ENCODE measurements around the gene PPM1L.

The PPM1L gene

DNA sequence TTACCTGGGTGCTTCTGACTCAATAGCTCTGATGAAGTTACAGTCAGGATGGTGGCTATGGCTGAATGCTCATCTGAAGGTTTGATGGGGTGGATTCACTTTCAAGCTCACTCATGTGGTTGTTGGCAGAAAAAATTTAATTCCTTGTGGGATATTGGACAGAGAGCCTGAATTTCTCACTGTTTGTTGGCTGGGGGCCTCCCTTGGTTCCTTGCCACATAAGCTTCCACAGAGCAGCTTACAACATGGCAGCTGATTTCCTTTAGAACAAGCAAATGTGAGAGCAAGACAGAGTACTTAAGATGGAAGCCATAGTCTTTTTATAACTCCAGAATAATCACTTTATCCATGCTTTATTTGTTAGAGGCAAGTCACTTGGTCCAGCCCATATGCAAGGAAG is 150.6 kb downstream of the PPM1L start:
- Histone ChIP-seq H3K4me3 (no peak overlapping the region), H3K27ac (no peak overlapping the region)

DNA sequence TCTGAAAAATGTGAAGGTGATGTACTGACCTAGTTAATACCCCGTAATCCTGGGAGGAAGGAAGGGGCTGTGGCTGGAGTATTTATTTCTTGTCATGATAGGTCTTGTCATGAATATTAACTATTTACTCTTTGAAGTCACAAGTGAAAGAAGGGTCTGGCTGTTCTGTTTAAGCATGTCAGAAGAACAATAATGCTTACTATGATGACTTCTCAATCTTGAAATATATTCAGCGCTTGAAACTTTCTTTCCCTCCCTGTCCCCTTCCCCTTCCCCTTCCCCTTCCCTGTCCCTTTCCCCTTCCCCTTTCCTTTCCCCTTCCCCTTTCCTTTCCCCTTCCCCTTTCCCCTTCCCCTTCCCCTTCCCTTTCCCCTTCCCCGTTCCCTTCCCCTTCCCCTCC is 153.9 kb downstream of the PPM1L start:
- Histone ChIP-seq H3K27ac (no peak overlapping the region), H3K4me3 (no peak overlapping the region)

DNA sequence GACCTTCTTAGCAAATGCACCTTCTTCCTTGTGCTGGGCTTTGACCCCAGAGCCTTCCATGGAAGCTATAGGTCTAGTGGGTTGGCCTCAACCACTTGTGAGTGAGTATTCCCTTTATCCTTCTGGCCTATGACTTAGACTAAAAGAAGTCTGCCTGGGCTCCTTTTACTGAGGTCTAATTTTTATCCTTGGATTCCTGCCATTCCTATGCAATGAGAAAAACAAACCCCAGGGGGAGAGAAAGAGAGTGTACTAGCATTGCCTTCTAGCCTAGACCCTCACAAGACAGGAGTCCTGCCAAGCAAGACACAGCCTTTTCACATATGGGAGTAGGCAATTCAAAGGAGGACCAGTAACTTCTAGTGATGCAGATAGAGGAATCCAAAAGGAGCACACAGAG is 155.4 kb downstream of the PPM1L start:
- no peak overlapping the region for H3K27ac ChIP-seq
- H3K4me3 ChIP-seq, result no peak overlapping the region

DNA sequence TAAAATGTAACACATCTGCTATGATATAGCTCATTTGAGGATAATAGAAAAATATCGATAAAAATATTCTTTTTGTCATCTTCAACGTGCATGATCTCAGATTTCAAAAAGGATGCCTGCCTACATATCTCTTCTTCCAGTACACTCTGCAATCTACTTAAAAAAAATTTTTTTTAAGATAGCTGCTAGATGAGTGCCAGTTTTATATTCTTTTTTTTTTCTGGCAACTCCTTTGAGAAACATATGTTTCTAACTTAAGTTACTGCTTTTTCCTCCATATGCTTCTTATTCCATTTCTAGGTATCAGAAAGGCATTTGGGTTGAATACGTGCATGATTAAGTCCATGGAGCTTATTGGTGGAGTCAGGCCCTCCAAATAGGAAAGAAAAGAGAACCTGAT is 160.4 kb downstream of the PPM1L start:
- Histone ChIP-seq H3K27ac (no peak overlapping the region), H3K4me3 (no peak overlapping the region)

DNA sequence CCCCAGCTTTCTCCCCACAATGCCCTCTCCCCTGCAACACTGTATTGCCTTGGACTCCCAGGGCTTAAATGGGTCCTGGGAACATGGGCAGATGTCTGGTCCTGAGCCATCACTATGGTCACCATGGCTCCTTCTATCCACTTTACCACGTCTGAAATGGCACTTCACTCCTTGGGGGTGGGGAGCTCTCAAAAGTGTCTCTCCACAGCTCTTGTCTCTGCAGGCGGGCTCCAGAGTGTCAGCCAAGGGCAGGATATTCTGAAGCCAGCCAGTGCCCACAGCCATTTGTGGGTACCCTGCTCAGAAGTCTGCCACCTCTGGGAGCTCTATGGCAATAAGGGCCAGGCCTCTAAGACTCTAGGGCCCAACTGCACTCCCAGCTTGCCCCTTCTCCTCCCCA is 163.9 kb downstream of the PPM1L start:
- Histone ChIP-seq H3K4me3 (no peak overlapping the region), H3K27ac (no peak overlapping the region)

DNA sequence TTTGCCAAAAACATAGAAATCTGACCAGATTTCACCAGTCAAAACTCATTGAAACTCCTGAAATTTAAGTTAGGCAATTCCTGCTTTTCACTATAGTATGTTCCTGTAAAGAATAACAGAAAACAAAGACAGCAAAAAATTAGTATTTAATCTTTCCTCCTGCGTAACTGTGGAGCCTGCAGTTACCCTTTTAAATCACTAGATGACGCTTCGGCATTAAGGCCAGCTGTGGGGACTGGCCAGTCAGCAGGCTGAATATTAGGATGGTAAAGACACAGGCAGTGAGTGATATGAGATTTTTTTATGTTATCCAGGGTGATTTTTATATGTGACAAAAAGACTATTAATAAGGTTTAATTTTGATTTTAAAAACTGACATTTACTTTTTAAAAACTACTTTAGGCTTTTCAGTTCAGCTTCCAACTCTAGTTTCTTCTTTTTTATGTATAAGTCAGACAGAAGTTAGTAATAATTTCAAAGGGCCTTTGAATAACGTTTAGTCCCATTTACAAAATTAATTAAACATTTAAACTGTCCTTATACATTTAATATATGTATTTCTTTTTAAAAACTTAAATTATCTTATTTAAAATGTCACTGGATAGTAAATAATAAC is 165.1 kb downstream of the PPM1L start:
- Histone ChIP-seq H3K4me3 (no peak overlapping the region), H3K27ac (no peak overlapping the region)

DNA sequence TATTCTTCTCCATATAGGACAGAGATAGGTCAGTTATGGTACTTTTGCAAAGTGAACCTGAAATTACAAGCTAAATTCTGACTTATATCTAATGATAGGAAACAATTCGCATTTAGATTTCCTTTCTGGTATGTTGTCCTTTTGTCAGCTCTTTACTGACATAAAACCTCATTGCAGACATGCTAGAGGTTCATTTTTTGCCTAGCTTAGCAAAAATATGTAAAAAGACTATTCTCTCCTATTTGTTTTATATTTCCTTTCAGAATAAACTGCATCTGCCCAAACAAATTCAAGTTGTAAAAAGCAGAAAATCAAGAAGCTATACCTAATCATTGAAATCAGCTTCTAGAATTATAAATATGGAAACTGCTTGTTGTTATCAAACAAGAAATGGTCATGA is 168.7 kb downstream of the PPM1L start:
- Histone ChIP-seq H3K27ac (no peak overlapping the region), H3K4me3 (no peak overlapping the region)

DNA sequence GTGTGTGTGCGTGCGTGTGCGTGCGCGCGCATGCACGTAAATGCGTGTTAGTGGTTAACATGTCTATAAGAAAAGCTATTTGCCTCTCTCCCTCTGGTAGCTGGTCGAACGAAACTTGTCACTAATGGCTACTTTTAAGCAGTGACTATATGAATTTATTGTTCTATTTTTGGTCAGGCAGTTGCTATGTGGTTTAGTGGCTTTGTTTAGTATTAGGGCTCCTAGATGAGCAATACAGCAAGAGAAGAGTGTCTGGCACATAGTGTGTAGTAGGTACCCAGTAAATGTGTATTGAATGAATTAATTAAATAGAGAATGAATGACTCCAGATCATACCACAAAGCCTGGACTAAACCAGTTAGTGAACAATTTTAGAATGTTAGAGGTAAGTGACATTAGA is 171.6 kb downstream of the PPM1L start:
- no peak overlapping the region for H3K27ac ChIP-seq
- H3K4me3 ChIP-seq, result no peak overlapping the region

DNA sequence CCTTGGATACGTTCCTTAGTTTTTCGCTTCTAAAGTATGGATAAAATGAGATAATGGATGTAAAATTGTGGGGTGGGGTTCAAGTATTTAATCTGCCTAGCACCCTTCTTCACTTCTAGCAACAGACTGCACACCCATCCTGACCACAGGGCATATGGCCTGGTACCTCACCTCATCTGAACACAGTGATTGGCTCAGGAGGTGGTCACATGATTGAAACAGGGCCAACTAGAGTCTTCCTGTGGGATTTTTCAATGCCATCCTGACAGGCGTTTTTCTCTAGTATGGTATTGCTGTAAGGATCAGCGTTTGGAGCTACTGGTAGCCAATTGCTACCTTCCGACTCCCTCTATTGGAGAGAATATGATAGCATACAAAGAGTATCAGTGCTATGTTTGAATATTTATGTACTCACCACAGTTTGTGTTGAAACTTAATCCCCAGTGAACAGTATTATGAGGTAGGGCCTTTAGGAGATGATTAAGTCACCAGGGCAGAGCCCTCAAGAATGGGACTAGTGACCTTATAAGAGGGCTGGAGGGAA is 172.2 kb downstream of the PPM1L start:
- Histone ChIP-seq H3K27ac (no peak overlapping the region), H3K4me3 (no peak overlapping the region)

DNA sequence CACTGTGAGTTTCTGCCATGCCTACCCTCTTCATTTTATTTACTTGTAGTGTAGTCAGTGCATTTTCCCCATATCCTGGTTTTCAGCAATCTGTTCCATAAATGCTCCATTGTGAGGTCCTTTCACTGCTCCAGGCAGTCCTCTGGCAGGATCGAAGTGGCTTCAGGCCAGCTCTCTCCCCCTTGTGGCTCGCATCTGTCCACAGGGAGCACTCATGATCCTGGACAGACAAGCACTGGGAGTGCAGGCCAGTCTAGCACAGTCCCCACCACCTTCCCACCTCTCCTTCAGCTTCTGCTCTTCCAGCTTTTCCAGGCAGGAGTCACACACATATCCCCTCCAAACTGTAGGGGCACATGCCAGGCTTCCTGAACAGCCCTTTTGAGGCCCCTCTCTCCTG is 173.6 kb downstream of the PPM1L start:
- no peak overlapping the region for H3K27ac ChIP-seq
- H3K4me3 ChIP-seq, result no peak overlapping the region

DNA sequence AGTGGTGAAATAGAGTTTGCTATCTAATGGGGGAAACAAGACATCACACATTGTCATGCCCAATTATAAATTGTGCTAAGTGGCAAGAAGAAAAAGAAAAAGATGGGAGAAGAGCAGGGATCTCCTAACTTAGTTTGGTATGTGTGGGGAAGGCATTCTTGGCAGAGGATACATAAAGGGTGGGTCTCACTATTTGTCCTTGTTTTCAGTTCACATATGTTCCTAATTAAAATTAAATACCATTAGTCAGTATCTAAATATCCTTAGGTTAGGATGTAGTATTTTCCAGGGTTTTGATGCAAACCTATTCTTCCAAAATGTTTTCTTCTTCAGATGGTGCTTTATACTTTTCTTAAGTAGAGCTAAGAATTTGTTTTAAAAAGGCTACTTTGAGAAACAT is 175.4 kb downstream of the PPM1L start:
- H3K4me3 ChIP-seq, result no peak overlapping the region
- H3K27ac ChIP-seq, result no peak overlapping the region

DNA sequence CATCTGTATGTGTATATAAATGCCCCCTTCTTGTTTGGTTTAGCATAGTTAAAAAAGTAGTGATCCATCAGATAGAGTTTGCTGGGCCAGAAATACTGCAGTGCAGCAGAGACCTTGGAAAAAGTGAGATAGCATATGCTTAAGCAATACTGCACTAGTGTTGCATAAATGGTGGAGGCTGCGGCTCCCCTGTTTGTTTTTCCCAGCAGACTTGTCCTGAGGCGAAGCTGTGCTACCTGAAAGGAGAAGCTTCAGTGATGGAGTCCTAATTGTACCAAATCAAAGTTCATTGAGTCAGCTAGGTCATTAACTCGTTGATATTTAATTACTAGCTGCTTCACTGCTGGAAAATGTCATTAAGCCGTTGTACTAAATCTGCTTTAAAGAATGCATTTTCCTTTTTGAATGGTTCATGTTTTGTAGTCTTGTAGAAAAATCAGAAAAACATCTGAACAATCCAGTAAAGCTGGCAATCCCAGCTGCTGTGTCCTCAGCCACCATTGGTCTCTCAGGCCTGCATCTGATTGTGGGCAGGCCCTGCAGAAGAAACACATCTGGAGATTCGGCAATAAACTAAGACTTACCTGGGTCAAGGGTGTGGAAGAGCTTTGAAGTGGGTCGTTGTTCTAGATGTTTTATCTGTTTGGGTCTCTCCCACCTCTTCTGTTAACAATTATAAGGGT is 179.5 kb downstream of the PPM1L start:
- no peak overlapping the region for H3K27ac ChIP-seq

DNA sequence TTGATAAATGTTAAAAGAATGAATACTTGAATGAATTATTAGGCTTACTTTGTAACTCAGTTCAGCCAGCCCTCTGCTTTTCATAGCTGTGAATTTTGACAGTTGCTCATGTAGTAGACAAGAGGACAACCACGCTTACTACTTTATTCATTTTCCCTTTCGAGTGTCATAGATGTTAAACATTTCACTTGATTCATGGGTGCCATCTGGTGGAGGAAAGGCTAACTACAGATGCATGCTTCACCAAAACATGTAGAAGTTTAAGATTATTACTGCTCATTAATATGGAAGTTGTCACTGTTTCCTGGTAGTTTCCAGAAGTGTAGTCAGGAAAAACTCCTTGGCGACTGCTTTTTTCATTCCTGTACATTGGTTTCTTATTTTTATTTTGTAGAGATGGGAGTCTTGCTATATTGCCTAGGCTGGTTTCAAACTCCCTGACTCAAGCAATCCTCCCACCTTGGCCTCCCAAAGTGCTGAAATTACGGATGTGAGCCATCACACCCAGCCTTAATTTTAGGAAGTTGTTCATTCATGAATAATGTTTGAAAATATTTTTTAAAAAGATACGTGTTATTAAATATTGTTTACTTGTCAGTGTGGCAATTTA is 186.0 kb downstream of the PPM1L start:
- no peak overlapping the region for H3K27ac ChIP-seq
- H3K4me3 ChIP-seq, result no peak overlapping the region

More for the DNA sequence above, 179.5 kb downstream of the PPM1L start:
- no peak overlapping the region for H3K4me3 ChIP-seq

DNA sequence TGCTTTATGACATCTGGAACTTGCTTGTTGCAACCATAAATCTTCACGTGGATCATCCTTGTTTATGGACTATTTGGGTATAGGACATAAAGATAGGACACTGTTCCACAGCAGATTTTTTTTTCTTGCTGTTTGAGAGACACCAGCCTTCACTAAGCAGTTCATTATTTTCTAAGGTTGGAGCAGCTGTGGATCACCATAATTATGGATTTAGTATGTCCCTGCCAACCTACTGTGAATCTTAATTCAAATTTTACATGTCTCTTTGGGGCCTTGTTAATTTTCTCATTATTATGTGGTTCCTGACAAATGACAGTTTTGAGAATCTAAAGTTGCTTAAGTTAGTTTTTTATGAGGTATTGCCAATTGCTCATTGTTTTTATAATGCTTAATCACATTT is 188.0 kb downstream of the PPM1L start:
- Histone ChIP-seq H3K27ac (no peak overlapping the region), H3K4me3 (no peak overlapping the region)

DNA sequence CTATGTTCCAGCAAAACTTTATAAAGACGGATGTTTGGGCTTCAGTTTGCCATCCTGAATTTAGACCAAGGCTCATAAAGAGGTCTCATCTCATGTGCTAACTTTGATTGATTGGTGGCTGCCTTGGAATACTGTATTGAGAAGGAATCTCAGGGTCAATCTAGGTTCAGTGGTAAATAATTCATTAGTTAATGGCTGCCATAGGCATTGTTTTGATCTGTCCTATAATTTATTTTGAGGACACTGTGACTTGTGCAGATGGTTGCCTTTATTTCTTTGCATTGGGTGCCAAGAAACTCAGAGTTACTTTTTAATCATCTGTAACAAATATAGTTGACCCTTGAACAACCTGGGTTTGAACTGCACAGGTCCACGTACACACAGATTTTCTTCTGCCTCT is 189.3 kb downstream of the PPM1L start:
- Histone ChIP-seq H3K27ac (no peak overlapping the region), H3K4me3 (no peak overlapping the region)

DNA sequence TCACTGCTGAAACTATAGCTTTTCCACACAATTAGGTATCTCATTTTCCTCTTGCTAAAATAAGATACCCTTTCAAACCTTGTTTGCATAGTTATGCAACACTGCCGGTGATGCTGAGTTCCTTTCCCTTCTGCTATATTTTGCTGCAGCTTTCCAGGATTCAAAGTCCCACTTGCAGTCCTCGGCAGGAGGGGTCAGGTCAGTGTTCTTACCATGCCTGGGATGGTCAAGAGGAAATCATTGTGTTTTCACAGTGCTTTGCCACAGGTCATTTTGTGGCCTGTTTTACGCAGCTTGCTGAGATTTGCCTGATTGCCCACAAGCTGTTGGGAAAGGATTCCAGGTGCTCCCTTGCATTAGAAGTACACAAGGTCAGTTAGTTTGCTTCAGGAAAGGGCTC is 192.2 kb downstream of the PPM1L start:
- no peak overlapping the region for H3K4me3 ChIP-seq
- H3K27ac ChIP-seq, result no peak overlapping the region

DNA sequence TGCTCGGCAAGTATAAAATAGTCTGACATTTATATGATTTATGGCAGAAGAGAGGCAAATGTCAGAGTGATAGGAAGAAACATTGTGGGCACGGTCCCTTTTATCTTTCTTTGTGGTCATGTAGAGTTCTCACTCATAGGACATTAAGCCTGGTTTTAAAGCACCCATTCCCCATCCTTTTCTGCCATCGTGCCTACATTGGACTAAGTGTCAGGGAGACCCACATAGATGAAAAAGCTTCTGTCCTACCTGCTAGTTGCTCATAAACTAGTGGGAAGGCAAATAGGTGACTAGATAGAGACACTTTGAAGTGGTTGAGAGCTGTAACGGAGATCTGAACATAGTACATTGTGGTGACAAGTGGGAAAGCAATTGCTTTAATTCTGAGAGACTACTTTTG is 193.4 kb downstream of the PPM1L start:
- H3K27ac ChIP-seq, result no peak overlapping the region
- H3K4me3 ChIP-seq, result no peak overlapping the region

DNA sequence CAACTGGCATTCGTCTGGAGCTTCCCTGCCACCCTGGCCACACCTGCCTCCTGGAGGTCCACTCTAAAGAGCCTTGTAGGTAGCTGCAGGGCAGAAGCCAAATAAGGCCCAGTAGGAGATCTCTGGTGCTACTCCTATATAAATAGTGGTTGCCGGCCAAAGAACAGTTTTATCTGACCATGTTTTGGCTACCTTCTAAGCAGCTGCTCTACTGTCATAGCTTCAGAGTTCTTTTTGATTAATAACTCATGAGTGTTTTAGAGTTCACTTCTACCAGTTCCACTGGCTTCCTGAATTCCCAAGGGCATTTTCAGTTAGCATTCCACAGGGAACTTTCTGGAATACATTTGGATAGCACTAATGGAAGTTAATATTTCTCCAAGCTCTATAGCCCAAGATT is 194.5 kb downstream of the PPM1L start:
- Histone ChIP-seq H3K27ac (no peak overlapping the region), H3K4me3 (no peak overlapping the region)

DNA sequence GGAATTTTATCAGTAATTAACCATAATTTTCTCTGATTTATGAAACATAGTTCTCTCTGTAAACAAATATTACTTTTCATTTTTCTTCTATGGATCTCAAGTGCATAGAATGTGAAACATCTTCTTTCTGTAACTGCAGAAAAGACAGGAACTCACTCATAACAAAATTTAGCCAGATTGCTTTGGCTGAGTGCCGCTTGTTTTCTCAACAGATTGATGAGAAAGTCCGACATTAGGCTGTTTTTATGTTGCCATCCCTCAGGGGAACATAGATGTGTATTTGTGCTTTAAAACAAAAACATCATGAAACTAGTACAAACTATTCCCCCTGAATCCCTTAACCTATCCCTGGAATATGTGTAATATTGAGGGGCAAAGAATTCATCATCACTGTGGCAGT is 194.9 kb downstream of the PPM1L start:
- no peak overlapping the region for H3K27ac ChIP-seq
- H3K4me3 ChIP-seq, result no peak overlapping the region

DNA sequence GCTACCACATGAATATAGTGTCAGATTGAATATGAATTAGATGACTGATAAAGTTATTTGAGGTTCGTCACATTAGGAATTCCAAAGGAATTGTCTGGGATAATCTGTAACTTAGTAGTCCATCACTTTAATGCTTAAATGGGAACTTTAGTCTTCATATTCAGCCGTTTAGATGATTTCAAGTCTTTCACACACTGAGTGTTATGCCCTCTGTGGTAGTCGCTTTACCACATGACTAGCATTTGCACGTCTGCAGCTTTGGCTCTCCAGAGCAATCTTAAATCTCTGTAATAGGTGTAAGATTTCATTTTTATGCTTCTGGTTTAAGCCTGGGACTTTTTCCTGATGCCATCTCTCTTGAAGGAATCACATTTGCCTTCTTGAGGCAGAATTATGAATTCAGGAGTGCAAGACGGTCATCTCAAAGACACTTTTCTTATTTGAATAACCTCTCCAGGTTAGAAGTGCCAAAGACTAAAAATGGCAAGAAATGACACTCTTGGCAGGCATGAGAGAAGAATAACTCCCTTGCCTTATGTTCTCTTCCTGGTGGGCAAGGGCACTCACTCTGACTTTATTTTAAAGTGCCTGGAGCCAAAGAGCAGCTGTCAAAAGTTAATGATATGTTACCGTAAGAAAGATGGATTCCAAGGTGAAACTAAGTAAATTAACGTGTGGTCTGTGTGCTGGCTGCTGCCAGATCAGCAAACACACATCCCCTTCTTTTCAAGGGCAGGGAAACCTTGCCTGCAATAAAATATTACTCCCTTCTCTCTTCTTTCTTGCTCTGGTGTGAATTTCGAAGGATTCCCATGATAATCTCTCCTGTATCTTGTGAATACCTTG is 195.8 kb downstream of the PPM1L start:
- no peak overlapping the region for H3K27ac ChIP-seq
- H3K4me3 ChIP-seq, result no peak overlapping the region

Data from skin epidermis (tissue), 12 donors.